HG02884 (cell line): ENCODE results near the gene INSYN2B.

Source experiments
- ATAC-seq: cut with Tn5 transposase; IDR thresholded peaks from one replicate; pipeline ENCODE4 v1.9.1; 2021; ENCODE audit warnings: mild to moderate bottlenecking, moderate library complexity; ENCODE audit not compliant: unreplicated experiment

Gene INSYN2B

DNA sequence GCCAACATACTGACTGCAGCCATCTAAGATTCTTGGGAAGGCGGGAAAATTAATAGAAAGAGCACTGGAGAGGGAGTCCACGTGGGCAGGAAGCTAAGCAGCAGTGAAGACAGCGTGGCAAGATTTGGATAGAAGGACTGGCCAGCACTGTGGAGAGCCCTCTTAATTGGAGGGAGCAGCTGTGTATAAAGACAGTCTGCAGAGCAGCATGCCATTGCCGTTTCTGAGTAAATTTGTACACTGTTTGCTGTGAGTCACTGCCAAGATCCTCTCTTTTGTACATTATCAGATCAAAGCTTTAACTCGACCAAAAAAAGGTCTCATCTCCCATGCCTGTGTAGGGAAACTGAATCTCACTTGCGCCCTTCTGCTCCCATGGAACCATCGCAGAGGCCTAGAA, 45.3 kb downstream of the INSYN2B start:
- ATAC-seq = no peak

DNA sequence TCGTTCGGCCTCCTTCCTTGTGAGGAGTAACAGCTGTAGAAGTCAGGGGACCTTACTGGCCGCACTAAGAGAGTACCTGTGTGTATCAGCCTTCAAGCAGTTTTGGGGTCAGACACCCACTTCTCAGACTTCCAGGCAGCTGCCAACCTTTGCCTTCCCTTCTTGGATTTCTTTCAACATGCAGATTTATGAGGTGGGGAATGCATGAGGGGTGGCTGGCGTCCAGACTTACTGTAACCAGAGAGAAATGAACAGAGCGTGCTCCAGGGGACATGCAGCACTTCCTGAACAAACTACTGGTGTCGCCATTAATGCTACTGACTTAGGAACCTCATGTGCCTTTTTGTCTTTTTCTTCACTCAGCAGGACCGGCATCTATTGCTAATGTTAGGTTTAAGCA, 46.7 kb downstream of the INSYN2B start:
- ATAC-seq = no peak

DNA sequence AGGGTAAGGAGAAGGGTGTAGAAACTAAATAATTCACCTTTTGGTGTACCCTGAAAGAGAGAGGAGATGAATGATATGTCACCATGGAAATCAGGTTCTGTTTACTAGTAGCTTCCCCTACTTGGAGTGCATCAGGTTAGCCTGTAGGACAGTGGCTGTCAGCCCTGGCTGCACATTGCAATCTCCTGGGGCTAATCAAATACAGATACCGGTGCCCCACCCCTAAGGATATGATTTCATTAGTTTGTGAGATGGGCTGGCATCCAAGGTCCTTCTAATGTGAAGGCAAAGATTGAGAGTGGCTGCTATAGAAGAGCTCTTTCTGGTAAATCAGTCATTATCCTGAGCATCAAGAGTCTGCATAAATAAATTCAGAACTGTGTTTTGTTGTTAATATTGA, 47.2 kb downstream of the INSYN2B start:
- ATAC-seq = no peak

DNA sequence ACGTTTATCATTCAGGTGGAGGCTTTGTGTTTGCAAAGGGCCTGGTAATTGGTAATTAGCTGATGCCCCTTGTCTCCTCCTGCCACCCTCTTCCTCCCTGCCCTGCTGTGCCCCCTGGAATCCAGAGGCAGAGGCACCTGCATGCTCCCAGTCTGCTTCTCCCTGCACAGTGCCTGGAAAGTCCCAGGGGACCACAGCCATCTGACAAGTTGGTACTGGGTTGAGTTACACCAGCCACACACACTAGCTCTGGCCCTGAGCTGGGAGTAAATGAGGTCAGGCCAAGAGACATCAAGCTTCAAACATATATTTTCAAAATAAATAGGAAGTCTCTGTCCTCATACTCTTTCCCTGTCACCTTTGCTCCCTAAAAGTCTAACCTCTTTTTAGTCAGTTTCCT, 56.3 kb downstream of the INSYN2B start:
- ATAC-seq = no peak

DNA sequence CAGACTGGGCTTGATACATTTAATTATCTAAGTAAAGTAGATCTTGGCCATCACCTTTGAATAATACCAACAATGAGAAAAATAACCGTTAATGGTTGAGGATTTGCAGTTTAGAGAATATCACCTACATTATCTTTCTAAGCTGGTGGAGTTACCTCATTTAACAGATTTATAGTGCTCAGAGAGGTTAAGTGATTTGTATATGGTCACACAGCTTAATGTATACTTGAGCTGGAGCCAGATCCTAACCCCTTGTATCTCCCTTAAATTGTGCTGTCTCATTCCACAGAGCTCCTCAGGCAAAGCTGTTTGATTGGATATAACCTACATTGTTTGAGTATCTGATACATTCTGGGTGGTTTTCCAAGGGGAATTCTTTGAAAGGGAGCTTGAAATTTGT, 57.8 kb downstream of the INSYN2B start:
- no peak for ATAC-seq

DNA sequence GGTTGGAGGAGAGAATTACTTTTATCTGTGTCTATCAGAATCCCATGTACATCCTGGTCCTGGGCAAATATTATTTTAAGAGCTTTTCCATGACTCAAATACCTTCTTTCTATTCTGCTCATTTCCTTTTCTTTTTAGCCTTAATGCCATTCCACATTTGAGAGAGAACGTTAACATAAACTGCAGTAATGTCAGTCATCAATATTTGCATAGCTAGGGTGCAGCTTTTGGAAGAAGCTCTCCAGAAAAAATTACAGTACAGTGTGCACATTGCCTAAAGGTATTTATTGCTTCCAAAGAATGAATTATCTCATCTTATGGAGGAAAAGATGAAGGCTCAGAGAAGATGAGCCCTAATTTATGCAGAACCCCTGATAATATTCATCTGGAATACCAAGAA, 58.3 kb downstream of the INSYN2B start:
- no peak for ATAC-seq

DNA sequence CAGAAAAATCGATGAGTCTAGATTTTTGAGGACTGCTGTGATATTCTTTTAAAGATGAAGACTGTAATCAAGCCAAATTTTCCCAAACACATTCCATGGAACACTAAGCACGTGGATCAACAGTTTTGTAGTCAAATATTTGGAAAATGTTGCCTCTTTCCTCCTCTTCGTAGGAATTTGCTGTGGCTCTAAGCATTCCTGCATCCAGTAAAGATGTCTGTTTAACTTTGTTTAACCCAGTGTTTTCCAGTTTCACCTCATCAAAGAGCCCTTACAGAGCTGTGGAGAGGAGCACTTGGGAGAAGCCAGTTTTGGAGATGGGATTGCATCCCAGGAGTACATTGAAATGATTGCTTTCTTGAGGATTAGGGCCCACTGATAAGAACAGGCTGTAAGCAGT, 58.9 kb downstream of the INSYN2B start:
- ATAC-seq = no peak

DNA sequence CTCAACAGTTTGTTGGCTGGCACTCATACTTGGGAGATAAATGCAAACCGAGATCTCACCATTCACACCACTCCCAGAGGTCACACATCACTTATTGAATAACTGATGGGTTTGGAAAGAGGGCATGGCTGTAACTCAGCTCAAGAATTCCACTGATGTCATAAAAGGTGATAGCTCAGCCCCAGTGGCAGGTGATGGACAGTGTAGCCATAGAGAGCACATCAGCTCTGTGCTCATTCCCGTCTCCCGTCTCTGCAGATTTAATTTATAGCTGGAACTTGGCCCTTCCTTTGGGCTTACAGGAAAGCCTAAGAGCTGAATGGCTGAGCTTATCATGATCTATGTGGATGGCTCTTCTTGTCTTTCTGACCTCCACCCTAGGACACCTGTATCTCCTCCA, 59.8 kb downstream of the INSYN2B start:
- no peak for ATAC-seq

DNA sequence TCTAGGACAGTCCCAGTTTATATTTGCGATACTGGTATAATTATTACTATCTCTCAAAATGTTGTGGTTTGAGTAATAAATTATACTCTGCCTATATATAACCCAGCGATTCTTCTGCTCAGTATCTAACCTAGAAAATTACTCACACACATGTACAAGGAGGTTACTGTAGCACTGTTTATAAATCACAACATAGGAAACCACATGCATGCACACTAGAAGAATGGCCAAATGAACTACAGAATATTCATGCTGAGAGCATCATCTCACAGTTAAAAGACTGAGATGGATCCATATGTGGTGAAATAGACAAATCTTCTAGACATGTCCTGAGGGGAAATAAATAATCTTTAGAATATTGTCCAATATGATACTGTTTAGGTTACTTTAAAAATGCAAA, 62.1 kb downstream of the INSYN2B start:
- no peak for ATAC-seq

DNA sequence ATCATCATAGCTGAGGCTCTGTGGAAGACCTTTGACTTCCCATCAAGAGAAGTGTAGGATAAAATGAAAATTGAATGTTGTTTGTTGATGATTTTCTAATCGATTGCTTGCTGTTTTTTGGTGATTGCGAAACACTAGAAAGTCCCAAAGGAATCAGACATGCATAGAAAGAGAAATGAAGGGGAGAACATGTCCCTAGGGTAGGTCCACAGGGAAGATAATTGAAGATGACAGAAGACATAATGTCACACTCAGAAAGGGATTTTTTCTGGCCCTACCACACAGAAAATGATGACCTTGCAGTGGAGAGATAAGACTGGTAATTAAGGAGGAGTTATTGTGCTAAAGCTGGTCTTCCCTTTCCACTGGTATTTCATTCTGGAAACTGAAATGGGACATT, 62.8 kb downstream of the INSYN2B start:
- no peak for ATAC-seq

DNA sequence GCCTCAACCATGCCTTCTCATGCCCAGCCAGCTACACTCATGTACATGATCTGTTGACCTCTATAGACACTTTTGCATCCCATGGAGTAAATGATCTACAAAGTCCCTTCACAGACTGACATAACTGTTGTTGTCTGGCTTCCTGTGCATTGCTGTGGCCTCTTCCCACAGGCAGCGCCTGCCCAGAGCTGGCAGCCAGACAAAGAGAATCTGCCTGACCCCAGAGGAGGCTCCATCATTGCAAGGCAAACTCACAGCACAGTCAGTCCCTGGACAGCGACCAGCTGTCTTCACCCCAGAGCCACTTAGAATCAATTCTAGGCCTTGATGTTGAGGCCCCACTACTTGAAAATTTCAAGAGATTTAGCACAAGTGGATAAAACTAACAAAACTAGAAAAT, 65.5 kb downstream of the INSYN2B start:
- no peak for ATAC-seq

DNA sequence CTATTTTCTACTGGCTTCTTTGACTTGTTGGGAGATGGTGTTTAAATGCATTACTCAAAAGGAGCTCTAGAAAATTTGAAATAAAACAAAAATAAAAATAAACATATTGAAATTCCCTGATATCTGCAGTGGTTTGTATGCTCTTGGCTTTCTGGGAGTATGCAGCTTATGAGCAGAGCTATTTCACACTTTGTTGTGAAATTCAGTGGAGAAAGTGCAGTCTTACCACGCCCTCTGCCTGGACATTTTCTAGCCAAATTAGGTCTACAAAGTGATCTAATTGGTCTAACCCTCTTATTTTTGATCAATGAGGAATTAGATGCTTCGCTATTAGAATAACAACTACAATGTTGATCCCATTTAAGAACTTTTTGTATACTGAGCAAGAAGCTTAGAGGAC, 66.8 kb downstream of the INSYN2B start:
- ATAC-seq = no peak

DNA sequence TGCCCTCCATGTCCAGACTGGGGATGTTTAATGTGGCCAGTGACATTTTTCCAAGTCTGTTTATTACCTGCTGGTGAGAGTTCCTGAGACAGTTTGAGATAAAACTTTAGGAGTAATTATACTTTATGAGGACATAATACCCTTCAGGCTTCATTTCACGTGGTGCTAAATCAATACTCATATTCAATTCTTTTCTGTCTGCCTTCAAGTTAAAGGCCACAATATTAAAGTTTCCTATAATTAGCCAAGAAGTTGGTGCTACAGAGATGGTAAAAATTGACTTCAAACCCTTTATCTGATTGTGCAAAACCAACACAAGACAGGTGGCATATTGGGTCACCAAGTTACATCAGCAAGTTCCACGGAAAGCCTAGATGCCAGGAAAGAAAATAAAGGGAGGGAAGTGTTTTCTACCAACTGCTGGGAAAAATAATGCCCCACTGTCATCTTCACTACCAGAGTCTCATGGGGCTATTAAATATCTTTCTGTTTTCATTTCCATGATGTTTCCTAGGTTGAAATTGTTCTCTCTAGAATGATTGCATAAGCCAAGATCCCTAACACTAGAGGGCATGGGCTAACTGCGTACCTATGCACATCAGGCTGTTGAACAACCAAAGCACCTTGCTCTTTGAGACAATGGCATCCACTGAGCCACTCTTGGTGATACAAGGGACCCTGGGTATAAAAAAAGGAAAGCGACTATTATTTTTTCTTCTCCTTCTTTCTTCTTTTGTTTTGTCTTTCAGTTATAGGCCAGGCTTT, 68.7 kb downstream of the INSYN2B start:
- no peak for ATAC-seq

DNA sequence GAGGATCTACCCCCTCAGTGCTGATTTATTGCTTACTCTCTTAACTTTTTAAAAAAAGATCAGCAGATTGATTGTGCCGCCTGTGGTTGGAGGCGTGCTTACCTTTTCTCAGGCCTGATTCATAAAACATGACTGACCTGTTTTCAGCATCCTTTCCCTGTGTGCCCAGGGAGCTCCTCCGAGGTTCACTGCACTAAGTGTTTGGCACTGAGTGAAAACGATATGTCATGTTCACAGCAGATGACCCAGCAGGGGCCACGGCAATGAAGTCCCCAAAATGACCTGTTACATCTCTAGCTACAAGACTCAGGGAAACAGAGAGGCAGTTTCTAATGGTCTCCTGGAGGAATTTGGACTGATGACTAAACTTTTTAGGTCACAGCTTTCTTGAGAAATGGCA, 69.9 kb downstream of the INSYN2B start:
- ATAC-seq = no peak

DNA sequence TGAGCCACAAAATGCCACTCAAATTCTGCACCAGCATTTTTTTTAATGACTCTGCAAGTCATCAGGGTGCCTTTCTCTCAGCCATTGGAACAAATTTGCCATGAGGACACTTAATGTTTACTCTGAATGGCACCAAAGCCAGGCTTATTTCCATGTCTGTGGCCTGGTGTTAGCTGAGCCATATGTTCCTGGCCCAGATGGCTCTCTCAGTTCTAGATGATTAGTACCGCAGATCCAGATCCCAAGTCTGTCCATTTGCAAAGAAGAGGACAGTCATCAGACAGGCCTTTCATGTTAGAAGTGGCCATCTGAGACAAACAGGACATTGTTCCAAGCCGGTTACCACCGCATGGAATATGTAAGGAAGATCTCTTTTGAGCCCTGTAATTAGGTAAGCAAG, 70.3 kb downstream of the INSYN2B start:
- no peak for ATAC-seq

DNA sequence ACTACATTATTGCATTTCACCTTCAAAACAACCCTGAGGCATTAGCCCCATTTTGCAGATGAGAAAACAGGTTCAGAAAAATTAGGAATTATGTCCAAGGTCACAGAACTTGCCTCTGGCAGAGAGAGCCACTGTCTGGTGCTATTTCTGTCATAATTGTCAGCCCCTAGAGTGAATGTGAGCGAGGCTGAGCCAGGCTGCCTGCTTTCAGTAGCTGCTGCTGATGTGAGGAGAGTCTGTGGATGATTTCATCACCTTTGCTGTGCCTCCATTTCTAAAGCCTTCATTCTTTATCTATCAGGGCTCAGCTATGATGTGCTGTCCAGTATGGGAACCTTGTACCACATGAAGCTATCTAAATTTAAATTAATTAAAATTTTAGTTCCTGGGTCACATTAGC, 71.4 kb downstream of the INSYN2B start:
- no peak for ATAC-seq

DNA sequence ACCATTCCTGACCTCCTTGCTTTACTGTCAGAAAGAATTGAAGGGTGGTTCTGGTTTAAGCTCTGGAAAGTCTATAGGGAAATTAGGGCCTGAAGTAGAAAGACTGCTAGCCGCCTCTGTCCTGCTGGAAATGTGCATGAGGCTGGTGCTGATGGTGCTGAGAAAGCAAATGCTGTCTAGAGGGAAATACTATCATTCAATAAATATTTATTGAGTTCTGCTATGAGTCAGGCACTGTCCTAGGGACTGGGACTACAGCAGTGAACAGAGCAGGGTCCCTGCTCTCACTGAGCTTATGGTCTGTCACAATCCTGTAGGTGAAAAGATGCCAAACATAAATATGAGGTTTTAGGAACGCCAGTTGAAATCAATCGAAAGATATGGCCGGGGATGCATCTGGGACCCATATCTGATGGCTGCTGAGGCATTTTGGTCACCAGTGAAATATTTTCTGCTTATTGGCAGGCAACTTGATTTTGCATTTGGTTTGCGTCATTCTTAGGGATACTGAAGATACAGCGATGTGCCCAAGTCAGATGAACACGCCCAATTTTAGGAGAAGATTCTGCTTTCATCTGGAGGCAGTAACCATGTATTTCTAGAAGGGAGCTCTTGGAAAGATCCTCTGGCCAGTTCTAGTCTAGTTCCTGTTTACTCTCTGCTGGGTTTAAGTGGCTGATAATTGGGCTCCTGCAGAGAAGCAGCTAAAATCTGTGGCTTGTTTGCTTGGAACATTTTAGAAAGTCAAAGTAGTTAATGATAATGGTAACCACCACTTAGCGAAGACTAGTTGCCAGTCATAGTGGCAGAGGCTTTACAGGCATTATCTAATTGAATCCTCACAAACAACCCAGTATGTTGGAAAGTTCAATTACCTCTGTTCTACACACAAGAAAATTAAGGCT, 73.3 kb downstream of the INSYN2B start:
- no peak for ATAC-seq

DNA sequence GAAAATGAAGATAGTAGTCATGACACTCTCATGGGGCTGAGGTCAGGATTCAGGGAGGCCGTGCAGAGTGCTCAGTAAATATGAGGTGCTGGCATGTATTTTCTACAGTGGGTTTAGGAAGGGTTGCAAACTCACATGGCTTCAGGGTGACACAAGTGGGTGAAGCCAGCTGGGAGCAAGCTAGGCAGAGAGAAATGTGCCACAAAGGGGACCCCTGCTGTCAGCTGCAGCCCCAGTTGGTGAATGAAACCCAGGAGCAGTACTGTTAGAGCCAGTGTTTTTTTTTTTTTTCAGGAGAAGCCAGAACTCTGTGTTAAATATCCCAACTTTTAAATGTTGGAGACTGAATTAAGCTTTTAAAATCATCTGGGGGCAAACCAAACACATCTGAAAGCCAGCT, 75.3 kb downstream of the INSYN2B start:
- ATAC-seq = no peak

DNA sequence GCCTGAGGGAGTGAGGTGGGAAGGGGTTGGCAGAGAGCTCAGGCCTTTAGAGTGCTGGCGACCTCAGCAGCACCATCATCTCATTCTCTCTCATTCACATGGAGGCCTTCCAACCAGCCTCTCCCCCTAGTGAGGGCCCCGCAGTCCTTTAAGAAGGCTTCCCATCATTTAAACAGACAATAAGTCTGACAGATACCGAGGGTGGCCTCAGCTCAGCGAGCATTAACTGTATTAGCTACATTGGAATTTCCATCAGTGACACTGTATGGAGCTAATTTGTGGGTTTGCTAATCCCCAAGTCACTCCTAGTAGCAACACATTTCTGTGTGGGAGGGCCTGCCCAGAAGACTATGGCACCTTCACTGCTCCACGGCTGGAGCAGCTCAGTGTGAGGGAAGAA, 75.8 kb downstream of the INSYN2B start:
- ATAC-seq = no peak

DNA sequence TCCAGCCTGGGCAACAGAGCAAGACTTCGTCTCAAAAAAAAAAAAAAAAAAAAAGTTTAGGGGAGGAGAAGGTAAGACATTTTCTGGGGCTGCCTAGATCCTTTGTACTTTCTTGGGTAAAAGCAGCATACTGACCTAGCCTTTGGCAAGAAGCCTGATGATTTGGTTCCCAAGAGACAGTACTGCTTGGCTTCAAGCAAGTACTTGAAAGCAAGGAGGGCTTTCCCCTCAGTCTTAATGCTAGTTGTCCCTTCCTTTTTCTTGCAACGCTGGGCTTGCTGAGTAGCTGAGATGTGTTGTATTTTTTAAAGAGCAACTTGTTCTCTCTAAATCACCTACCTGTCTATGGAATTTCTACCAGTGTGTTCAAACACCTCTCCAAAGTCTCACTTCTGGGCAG, 76.2 kb downstream of the INSYN2B start:
- ATAC-seq = no peak

DNA sequence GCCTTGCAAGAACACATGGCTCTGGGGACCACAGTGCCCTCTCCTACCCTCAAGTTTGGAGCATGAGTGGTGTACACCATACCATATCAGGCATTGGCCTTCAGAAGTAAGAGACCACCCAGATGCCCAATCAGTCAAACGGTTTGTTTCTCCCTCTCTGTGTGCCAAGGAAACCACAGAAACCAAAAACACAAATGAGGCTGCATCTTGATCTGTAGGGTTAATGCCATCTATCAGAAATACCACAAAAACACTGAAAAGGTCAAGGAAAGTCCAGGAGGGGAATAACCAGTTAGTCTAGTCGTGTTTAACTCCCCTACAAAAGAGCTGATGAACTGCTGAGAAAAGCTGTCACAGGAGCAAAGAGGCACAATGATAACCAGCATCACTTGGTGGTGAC, 78.4 kb downstream of the INSYN2B start:
- ATAC-seq = no peak

DNA sequence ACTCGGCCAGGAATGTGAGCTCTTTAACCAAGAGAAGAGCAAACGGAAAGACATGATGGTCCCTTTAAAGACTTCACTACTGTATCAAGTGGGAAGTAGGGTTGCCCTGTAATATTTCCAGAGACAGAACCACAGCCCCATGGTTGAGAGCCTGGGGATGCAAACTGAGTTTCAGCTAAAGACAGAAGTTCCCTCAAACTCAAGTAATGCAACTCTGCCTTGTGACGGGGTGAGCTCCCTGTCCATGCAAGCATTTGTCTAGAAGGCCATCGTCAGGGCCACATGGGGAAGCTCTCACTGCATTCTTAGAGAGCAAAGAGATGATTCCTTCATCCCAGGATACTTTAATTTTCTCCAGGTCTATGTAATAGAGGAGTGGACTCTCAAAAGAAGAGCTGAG, 82.8 kb downstream of the INSYN2B start:
- no peak for ATAC-seq
